HG03064 (cell line): ENCODE results near the gene SAA4.
"Not testable (repeated sequence)": the region's sequence is repeated elsewhere in the genome, so short reads cannot be mapped to it uniquely, and the experiment has no call there.

Source experiments
- ATAC-seq: cut with Tn5 transposase; IDR thresholded peaks from one replicate; pipeline ENCODE4 v1.9.1; 2021; ENCODE audit warnings: low read depth; ENCODE audit not compliant: unreplicated experiment

Gene SAA4

DNA sequence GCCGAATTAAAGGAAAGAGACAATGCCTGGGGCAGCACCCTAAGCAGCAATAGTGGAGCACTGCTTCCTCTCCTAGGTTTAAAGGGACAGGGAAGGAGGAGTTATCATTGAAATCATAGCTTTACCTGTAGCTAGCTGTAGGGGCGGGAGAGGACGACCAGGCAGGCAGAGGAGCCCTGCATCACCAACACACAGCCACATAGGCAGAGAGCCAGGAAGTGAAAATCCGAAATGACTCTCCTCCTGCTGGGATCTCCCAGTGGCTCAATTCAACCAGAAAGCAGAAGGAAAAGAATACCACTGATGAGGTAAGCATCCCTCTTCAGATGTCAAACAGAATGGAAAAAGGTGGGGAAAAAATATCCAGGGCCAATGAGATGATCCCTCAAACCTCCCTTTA, 43.6 kb downstream of the SAA4 start:
- no peak for ATAC-seq

DNA sequence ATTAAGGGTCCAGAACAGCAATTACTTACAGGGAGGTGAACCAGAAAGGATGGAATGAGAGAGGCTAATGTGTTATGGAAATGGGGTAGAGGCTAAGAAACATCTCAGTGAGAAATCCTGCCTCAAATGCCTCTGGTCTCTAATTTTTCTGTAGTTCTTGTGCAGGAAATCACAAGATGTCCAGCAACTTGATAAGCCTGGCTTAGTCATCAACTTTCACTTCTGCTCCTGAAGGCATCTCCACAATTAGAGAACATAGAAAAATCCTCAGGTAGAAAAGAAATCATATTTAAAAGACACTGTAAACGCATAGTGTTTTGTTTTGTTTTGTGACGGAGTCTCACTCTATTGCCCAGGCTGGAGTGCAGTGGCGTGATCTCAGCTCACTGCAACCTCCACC, 45.2 kb downstream of the SAA4 start:
- no peak for ATAC-seq

DNA sequence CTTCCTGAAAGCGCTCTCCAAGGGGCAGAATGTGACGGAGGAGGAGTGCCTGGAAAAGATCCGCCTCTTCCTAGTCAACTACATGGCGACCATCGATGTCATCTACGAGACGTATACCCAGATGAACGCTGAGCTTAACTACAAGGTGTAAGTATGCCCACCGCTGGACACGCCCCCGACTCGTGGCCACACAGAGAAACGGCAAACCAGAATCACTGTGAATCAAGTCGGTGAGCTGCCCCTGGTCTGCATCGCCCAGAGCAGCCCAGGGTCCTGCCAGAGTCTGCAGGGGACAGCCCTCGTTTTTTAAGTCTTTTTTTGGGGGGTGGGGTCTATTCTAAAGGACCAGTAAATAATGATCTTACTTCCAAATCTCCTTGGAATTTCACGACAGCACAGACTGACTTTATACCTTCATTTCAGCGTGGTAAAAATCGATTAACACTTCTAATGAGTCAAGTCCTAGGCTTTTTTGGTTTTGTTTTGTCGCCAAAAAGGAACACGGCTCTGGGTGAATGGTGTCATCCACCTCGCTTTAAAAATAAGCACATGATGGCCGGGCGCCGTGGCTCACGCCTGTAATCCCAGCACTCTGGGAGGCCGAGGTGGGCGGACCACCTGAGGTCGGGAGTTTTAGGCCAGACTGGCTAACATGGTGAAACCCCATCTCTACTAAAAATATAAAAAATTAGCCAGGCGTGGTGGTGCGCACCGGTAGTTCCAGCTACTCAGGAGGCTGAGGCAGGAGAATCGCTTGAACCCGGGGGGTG, 46.9 kb downstream of the SAA4 start:
- not testable (repeated sequence) for ATAC-seq

DNA sequence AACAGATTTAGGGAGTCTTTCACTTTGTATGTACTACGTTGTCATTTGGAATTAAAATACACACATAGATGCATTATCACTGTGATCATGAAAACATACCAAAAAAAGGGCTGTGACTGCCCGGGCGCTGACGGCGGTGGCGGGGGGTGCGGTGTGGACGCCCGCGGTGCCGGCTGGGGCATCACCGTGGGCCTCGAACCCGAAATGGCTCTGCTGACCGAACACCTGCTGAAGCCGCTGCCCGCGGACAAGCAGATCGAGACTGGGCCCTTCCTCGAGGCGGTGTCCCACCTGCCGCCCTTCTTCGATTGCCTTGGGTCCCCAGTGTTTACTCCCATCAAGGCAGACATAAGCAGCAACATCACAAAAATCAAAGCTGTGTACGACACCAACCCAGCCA, 47.8 kb downstream of the SAA4 start:
- ATAC-seq = no peak
